HL-60/S4 (cell line): ENCODE results near the gene COL23A1.

Experiments
- in situ Hi-C: fragments of 300-500 bp; cut with MboI; formaldehyde crosslinking; loops from 2 replicates; pipeline ENCODE4 v1.14.3; 2022; ENCODE audit warnings: low sequenced_read_pairs

The COL23A1 gene

DNA sequence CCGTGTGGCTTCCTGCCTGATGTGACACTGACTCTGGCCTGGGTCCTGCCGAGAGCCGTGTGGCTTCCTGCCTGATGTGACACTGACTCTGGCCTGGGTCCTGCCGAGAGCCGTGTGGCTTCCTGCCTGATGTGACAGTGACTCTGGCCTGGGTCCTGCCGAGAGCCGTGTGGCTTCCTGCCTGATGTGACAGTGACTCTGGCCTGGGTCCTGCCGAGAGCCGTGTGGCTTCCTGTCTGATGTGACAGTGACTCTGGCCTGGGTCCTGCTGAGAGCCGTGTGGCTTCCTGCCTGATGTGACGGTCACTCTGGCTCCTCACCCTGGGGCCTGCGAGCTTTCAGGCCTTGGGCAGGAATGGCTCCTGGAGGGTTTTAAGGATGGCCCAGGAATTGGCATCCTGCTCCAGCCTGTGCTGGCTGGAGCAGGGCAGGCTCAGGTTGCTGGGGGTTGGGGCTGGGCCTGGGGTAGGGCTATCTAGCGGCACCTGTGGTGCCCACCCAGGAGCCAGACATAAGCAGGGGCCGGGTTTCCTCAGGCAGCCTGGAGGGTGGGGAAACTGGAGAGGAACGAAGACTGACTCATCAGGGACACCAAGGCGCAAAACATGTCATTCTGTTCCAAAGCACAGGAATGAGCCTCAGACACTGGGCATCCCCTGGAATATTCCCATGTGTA is 350.4 kb downstream of the COL23A1 start:
- in situ Hi-C loops, result loop anchor here (25.0 kb wide), 1 partner anchor 1248 kb away; no protein-coding TSS in a partner anchor

DNA sequence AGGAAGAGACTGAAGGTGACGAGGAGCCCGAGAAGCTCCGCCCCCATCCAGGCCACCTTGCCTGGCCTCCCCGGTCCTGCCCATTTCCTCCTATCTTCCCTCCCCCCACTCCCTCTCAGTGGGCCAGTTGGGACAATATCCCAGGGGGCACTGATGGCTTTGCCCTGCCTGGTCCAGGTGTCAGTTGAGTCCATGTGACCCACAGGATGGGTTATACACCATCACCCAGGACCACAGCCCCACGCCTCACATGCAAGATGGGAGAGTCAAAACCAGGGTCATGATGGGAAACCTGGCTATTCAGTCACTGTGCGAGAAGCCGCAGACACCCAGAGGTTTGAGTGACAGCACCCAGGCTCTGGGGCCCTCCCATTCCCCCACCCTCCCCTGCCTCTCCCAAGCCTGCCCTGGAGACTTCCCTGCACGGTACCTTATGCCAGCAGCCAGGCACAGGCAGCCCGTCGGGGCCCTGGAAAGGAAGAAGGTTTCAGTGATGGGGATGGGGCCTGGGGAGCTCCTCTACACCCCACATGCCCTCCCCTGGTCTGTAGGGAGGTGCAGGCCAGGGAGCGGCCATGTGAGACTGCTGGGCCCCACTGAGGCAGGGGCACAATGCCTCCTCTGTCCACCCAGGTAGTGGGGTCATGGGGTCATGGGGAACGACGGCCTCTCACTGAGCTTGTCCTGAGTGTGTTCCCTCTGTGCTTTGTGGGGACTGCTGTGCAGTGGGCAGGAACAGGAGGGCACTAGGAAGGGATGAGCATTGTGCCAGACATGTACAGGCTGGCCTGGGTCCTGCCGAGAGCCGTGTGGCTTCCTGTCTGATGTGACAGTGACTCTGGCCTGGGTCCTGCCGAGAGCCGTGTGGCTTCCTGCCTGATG is 351.2 kb downstream of the COL23A1 start:
- in situ Hi-C loops, result loop anchor here (25.0 kb wide), 1 partner anchor 1248 kb away; no protein-coding TSS in a partner anchor

DNA sequence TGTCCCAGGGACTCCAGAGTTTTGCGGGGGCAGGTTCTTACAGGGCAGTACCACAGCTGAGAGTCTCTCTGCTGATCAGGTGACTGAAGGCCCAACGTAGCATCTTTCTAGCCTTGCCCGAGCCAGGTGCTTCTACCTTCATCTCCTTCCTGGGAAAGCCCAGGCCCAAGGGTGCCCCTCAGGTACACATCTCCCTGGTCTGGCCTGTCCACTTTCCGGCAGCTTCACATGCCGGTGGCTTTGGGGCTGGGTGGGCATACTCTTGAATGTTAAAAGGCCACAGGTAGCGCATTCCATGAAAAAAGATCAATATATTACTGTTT is 351.9 kb downstream of the COL23A1 start:
- in situ Hi-C loops, result loop anchor here (25.0 kb wide), 1 partner anchor 1249 kb away; no protein-coding TSS in a partner anchor

DNA sequence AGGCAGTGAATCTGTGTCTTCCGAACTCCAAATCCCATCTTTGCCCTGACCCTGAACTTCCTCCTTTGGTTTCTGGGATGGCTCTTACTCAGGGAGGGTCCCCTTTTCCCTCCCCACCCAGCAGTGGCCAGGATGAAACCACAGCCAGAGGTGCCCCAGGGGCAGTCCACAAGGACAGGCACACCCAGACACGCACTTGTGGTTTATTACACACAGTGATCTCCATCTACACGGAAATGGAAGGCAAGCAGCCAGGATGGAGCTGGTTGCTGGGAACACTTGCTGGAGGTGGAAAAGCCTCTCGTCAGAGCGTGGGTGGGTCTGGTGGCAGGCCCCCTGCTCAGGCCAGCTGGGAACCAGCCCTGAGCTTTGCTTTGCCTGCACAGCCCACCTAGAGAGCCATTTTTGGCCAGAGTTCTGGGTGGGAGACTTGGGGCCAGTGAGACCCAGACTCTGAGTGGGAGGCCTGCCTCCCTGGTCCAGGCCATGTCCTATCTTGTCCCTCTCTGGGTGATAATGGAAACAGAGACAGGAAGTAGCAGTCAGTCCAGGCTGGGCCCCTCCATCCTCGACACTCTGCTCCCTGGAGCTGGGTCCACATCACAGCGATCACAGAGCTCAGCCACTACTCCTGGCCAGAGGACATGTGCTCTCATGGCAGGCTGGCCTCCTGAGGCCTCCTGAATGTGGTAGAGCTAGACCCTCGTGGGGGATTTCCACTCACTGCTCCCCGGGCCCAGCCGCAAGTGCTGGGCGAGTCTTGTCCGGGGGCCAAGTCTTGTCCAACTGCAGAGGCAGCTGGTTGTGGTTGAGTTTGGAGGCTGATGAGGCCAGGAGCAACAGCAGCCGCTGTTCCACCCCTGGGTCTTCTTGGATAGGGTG is 352.5 kb downstream of the COL23A1 start:
- in situ Hi-C loops, result loop anchor here (25.0 kb wide), 1 partner anchor 1250 kb away; no protein-coding TSS in a partner anchor

DNA sequence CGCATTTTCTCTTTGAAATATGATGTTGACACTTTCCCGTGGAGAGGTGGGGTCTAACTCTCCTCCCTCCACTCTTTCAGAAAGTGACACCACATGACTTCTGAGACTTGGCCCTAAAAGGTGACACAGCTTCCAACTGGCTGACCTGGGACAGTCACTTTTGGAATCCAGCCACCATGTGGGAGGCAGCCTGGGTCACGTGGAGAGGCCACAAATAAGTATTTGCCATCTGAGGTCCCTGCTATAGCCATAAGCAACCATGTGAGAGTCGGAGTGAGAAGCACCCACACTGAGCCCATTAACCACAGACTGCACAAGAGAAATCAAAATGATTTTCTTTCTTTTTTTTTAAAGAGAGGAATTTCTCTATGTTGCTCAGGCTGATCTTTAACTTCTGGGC is 353.5 kb downstream of the COL23A1 start:
- in situ Hi-C loops, result loop anchor here (25.0 kb wide), 1 partner anchor 1251 kb away; no protein-coding TSS in a partner anchor

DNA sequence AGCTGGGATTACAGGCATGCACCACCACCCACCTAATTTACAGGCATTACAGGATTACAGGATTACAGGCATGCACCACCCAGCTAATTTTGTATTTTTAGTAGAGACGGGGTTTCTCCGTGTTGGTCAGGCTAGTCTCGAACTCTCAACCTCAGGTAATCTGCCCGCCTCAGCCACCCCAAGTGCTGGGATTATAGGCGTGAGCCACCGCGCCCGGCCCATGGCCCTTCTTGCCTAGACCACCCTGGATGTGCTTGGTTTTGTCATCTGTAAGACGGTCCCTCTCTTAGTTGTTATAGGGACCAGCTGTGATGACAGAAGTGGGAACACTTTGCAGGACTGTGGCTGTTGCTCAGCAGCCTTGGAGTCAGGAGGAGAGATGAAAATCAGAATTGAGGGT is 354.1 kb downstream of the COL23A1 start:
- in situ Hi-C loops, result loop anchor here (25.0 kb wide), 1 partner anchor 1251 kb away; no protein-coding TSS in a partner anchor

DNA sequence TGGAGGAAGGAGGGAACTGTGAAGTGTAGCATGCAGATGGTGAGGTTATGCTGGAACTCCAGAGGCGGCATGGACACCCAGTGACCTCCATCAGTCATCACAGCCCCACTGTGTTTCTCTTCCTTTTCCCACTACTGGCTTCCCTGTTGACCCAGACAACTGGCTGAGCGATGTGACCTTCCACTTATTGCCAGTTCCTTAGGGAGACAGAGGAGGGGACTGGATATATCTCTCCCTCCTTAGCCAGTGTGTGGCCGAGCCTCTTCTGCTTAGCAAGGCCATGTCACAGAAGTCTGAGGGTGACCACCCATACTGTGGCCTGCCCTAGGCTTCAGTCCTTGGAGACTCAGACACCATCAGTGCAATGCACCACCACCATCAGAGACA is 354.6 kb downstream of the COL23A1 start:
- in situ Hi-C loops, result loop anchor here (25.0 kb wide), 1 partner anchor 1252 kb away; no protein-coding TSS in a partner anchor

DNA sequence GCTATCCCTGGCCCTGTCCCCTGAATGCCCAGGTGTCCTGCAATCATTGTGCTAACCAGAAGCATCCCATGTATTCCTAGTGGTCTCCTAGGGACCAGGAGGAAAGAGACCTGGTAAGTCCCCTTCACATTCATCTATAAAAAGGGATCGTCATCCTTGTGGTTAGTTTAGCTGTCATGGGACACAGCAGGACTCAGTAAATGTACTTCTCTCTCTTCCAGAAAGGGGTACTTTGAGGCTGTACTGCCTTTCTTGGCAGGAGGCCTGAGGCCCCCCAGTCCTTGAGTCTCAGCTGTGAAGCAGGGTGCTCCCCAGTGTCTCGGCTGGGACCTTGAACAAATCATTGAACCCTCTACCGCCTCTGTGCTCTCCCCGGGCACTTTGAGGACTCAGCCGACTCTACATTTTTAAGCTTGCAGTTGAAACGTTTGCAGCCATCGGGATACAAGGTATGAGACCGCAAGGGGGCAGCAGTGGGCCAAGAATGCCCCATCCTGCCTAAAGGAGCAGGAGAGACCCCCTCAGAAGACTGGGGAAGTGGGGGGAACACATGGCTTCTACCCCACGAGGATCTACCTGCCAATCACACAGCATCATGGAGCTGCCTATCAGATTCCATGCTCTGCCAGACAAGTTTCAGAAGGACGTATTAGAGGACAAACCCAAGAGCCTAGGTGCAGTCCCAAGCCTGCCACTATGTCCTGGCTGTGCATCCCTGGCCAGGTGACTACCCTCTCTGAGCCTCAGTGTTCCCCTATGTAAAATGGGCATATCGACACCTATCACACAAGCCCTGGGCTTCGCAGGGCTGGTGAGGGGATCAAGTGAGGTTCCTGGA is 355.2 kb downstream of the COL23A1 start:
- in situ Hi-C loops, result loop anchor here (25.0 kb wide), 1 partner anchor 1252 kb away; no protein-coding TSS in a partner anchor

DNA sequence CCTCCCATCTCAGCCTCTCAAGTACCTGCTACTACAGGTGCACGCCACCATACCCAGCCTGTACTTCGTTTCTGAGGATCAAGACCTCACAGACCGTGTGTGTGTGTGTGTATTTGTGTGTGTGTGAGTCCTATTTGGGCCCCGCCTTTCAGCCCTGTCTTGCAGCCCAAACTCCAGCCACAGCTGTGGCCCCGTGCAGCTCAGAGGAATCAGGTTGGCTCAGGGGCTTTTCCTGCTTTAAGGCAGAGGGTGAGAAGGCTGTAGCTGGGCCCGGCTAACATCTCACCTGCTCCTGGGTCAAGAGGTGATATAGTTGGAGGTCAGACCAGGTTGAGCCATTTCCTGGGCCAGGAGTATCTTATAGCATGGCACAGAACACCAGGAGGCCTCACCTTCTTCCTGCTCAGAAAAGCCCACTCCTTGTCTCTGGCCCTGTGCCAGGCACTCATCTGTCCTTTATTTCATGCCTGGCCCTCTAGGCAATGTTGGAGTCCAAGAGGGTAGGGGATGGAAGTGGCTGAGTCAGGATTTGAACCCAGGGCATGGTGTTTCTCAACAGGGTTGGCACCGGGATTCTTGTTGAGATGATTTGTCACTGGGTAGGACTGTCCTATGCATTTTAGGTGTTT is 356.0 kb downstream of the COL23A1 start:
- in situ Hi-C loops, result loop anchor here (25.0 kb wide), 1 partner anchor 1253 kb away; no protein-coding TSS in a partner anchor

DNA sequence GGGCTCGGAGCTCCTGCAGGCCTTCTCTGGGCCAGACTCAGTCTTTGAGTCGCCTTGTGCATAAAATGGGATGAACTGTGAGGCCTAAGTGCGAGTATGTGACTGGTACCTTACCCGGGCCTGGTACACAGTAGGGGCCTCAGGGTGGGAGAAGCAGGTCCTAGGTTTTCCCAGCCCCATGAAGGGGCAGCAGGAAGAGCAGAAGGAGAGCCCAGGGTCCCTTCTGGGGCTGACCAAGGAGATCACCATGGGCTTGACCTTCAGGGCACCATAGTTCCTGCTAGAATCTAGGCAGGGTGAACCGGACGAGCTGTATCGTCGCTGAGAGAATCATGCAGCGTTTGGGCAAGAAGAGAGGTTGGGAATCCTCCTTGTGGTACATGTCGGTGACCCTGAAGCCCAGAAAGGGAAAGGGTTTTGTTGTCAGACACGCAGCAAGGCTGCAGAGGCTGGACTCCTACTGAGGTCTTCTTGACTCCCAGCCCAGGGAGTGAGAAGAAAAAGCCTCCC is 357.2 kb downstream of the COL23A1 start:
- in situ Hi-C loops, result loop anchor here (25.0 kb wide), 1 partner anchor 1254 kb away; no protein-coding TSS in a partner anchor

DNA sequence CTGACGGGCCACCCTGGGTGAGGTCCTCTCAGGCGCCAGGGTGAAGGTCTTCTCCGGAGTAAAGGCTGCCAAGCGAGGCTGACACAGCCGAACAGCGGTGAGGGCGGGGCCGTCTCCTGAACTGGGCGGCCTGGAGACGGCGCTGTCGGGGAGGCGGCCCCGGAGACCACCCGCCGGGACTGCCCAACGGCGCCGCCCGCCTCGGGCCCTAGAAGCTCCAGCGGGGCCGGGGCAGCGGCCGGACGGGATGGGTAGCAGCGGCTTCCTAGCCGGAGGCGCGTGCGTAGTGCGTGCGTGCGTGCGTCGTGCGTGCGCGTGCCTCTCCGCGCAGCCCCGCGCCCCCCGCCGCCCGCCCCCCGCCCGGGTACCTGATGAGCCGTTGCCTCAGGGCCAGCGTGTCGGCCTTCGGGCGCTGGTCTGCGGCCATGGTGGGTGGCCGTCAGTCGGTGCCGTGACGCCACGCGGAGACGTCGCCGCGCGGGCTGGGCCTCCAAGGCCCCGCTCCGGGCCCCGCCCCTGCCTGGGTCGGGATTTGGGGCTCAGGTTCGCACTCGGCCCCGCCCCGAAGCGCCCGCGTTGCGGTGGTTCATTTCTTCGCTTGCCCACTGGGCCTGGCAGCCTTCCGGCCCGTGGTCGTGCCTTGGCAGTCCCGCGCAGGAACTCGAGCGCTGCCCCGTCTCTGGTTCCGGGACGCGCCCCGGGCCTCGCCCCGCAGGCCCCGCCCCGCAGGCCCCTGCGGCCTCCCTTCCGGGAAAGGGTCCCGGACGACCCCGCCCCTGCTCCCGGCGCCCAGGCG is 357.9 kb downstream of the COL23A1 start, which contains the start of gene PHYKPL:
TSS of gene PHYKPL (minus strand) at position 679 of the 796 bp plus-strand sequence. CDS start at position 427, 252 bp downstream.
- in situ Hi-C loops, result loop anchor here (25.0 kb wide), 1 partner anchor 1255 kb away; no protein-coding TSS in a partner anchor

DNA sequence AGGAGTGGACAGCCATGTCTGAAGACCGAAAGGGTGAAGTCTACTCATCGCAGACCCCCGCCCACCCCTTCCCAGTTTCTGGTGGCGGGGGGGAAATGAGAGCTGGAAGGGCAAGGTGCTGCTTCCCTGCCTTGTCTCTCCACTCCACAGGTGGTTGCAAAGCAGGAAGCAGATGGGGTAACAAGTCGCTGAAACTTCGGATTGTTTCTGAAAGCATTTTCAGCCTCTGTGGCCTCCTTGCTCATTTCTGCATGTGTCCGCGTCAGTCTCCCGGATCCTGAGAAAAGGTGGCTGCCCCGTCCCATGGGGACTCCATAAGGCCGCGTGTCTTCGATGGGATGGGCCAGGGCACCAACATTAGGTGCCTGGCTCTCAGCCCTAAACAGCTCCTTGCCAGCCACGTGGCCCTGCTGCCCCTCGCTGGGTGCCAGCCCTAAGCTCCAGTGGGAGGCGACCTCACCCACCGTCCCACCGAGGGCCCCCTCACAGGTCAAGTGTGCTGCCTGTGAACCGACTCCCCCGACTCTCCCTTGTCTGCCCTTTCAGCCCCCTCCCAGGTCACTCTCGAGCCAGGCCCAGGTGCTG is 358.6 kb downstream of the COL23A1 start:
- in situ Hi-C loops, result loop anchor here (25.0 kb wide), 1 partner anchor 1256 kb away; no protein-coding TSS in a partner anchor

DNA sequence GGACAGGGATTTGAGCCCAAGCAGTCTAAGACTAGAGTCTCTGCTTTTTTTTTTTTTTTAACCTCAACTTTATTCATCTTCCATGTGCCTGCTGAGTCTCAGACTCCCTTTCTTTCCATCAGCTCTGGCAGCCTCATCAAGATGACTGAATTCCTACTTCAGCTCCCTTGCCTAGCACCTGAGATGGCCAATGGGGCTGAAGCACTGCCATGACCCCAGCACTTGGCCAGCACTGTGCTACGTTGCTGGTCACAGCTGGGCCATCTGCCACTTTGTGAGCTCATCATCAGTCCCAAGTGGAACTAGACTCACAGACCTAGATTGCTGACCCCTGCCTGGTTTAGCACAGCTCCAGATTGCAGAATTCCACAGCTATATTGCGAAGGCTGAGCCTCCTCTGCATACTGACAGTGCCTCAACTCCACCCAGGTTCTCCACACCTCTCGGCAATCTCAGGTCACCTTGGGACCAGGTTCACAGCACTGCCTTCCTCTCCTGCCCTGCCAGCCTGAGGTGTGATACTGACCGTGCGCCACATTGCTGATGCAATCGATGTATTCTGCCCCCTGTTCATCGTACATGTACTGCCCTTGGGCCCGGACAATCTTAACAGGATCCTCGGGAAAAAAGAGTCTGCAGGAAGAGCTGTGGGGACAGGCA is 359.2 kb downstream of the COL23A1 start:
- in situ Hi-C loops, result loop anchor here (25.0 kb wide), 1 partner anchor 1256 kb away; no protein-coding TSS in a partner anchor

DNA sequence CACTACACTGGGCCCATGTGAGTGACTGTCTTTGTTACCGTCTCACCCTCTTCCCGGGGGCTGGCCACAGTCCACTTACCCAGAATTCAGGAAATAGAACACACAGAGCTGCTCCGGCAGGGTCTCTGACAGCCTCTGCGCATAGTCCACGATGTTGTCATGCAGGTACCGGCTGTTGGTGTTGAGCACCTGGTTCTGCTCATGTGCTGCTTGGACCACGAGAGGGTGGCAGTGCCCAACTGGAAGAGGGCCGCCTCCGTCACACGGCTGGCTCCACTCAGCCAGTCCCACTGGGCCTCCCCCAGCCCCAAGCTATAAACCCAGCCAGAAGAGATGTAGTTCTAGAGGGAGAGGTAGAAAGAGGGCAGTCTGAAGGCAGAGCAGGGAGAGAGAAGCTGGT is 360.3 kb downstream of the COL23A1 start:
- in situ Hi-C loops, result loop anchor here (25.0 kb wide), 1 partner anchor 1257 kb away; no protein-coding TSS in a partner anchor

DNA sequence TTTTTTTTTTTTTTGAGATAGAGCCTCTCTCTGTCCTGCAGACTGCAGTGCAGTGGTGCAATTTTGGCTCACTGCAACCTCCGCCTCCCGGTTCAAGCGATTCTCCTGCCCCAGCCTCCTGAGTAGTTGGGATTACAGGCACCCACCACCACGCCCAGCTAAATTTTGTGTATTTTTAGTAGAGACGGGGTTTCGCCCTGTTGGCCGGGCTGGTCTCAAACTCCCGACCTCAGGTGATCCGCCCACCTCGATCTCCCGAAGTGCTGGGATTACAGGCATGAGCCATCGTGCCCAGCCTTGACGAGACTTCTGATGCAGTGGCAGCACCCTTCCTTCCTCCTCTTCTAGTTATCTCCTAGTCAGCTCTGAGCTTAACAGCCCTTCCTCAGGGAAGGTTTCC is 361.1 kb downstream of the COL23A1 start:
- in situ Hi-C loops, result loop anchor here (25.0 kb wide), 1 partner anchor 1258 kb away; no protein-coding TSS in a partner anchor

DNA sequence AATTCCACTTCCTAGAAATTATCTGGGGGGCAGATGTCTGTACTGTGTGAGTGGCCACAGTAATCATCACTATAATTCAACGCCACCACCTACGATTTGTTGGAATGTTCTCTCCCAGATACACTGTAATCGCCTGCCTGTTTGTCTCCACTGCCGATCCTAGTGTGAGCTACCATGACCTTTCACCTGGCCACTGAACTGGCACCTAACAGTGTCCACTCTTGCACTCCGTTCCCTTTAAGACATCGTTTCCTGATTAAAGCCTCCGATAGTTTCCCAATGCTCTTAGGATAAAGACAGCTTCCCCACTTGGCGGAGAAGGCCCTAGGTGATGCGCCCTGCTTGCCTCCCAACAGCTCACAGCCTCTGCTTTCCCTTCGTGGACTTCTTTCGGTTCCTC is 361.6 kb downstream of the COL23A1 start:
- in situ Hi-C loops, result loop anchor here (25.0 kb wide), 1 partner anchor 1259 kb away; no protein-coding TSS in a partner anchor

DNA sequence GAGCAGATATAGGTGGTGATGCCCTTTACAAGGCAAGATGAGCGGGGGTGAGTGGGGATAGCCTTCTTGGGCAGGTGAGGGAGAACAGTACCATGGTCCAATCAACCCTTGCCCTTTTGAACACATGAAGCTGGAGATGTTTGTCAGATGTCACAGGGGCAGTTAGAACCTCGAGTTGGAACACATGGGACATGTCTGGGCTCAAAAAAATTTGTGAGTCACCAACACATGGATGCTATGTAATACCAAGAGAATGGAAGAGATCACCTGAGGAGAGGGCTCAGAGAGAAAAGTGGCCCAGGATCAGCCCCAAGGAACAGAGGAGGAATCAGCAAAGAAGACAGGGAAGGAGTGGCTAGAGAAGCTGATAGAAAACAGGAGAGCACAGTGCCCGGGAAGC is 362.3 kb downstream of the COL23A1 start:
- in situ Hi-C loops, result loop anchor here (25.0 kb wide), 1 partner anchor 1259 kb away; no protein-coding TSS in a partner anchor
